Measurements from ENCODE around the gene ANKRD17. TPM values are rescaled to one million over a fixed set of nuclear protein-coding genes. Genes with fewer than 3 reads are reported as not detected.

Gene ANKRD17
- total RNA-seq, 1 donor from 2014 or later: 59.8 TPM

Other genes starting within 250 kb of the ANKRD17 start
- 15.9 TPM for gene COX18, start 189.1 kb downstream of the ANKRD17 start, total RNA-seq
- gene ALB, start 145.5 kb upstream of the ANKRD17 start, total RNA-seq: not detected
- gene AFP, start 177.4 kb upstream of the ANKRD17 start, total RNA-seq: not detected
- gene AFM, start 222.9 kb upstream of the ANKRD17 start, total RNA-seq: not detected

All from cardiac septum (tissue), 1 donor.